HepG2 (cell line): Measurements from ENCODE around the gene CAPN3.

Experiments used
- BRCA1 ChIP-seq: sonication (generic); formaldehyde crosslinking; IDR thresholded peaks from 2 replicates; pipeline ENCODE4 v1.4.0; 2020; ENCODE audit warnings: missing genetic modification reagents
- FOXK2 ChIP-seq: fragments of 450-650 bp; IDR thresholded peaks from 2 replicates; pipeline ENCODE4 v1.6.1; 2016
- FOXM1 ChIP-seq: sonication (generic); formaldehyde crosslinking; IDR thresholded peaks from 2 replicates; pipeline ENCODE4 v1.5.0; 2020; ENCODE audit warnings: missing genetic modification reagents
- JUND ChIP-seq: sonication (generic); formaldehyde crosslinking; IDR thresholded peaks from 2 replicates; pipeline ENCODE4 v1.8.0; 2022; ENCODE audit warnings: mild to moderate bottlenecking, missing genetic modification reagents
- POLR2A ChIP-seq, 2 experiments: IDR thresholded peaks; 2 replicates each; pipeline ENCODE4 v1.6.1; 2011; ENCODE audit warnings: low read depth in 2 of 2, low read length in 2 of 2, mild to moderate bottlenecking in 1 of 2, moderate library complexity in 1 of 2; ENCODE audit not compliant: insufficient read depth in 1 of 2
- RNF2 ChIP-seq: fragments of 450-650 bp; conservative IDR thresholded peaks from 2 replicates; pipeline ENCODE4 v1.6.1; 2016; ENCODE audit warnings: low read depth
- SMARCE1 ChIP-seq: fragments of 450-650 bp; IDR thresholded peaks from 2 replicates; pipeline ENCODE4 v1.6.1; 2017; ENCODE audit warnings: borderline replicate concordance
- ZC3H4 ChIP-seq: sonication (generic); formaldehyde crosslinking; IDR thresholded peaks from 2 replicates; pipeline ENCODE4 v1.4.0; 2020; ENCODE audit warnings: missing genetic modification reagents, borderline replicate concordance
- TF ChIP-seq, protein P1 (sequence below): sonication (generic); formaldehyde crosslinking; IDR thresholded peaks from 2 replicates; pipeline ENCODE4 v1.5.0; 2020; ENCODE audit warnings: mild to moderate bottlenecking, missing genetic modification reagents, moderate library complexity

DNA sequence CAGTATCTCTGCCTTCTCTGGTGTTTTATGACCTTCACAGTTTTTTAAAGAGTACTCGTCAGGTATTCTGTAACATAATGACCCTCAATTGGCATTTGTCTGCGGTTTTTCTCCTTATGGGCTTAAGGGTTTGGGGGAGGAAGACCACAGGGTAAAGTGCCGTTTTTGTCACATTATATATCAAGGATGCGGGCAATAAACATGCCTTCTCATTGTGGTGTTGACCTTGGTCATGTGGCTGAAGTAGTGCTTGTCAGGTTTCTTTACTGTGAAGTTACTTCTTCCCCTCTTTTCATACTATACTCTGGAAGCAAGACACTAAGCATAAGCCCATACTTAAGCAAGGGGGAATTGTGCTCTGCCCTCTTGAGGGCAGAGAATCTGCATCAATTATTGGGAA, 16.6 kb downstream of the CAPN3 start:
- TF ChIP-seq, protein P1, sequence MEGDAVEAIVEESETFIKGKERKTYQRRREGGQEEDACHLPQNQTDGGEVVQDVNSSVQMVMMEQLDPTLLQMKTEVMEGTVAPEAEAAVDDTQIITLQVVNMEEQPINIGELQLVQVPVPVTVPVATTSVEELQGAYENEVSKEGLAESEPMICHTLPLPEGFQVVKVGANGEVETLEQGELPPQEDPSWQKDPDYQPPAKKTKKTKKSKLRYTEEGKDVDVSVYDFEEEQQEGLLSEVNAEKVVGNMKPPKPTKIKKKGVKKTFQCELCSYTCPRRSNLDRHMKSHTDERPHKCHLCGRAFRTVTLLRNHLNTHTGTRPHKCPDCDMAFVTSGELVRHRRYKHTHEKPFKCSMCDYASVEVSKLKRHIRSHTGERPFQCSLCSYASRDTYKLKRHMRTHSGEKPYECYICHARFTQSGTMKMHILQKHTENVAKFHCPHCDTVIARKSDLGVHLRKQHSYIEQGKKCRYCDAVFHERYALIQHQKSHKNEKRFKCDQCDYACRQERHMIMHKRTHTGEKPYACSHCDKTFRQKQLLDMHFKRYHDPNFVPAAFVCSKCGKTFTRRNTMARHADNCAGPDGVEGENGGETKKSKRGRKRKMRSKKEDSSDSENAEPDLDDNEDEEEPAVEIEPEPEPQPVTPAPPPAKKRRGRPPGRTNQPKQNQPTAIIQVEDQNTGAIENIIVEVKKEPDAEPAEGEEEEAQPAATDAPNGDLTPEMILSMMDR (CRISPR knock-in tag), result no peak
- TF ChIP-seq POLR2A (IDR thresholded peaks at IDR 0.05; ENCODE audit: insufficient read depth in 1 of 2, low read depth in 2 of 2, low read length in 2 of 2) (no peak), JUND (CRISPR knock-in tag) (no peak), FOXM1 (CRISPR knock-in tag) (no peak), RNF2 (no peak), ZC3H4 (CRISPR knock-in tag) (no peak), SMARCE1 (no peak), BRCA1 (CRISPR knock-in tag) (no peak), FOXK2 (no peak)
